Measurements from ENCODE around the gene PRUNE2. TPM values are rescaled to one million over a fixed set of nuclear protein-coding genes. Genes with fewer than 3 reads are reported as not detected.

Gene PRUNE2
- total and polyA plus RNA-seq, 2 of the 13 experiments (the other 11 are each of a cell fraction or from before 2014, with no cell fraction given), result 0.02 TPM; not detected in 1

DNA sequence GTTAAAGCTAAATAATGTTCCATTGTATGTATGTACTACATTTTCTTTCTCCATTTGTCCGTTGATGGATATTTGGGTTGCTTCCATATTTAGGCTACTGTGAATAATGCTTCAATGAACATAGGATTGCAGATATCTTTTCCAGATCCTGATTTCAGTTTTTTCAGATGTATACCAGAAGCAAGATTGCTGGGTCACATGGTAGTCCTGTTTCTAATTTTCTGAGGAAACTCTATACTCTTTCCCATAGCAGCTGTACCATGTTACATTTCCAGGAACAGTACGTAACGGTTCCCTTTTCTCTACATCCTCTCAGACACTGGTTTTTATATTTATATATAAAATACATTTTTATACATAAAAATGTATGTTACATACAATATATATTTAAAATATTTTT is 325.1 kb downstream of the PRUNE2 start:
- no peak for TF ChIP-seq KLF11 (CRISPR knock-in tag; IDR thresholded peaks at IDR 0.05)
- TF ChIP-seq FOXM1 (CRISPR knock-in tag; IDR thresholded peaks at IDR 0.05), result no peak
- no peak for TF ChIP-seq ZBTB7A (CRISPR knock-in tag; IDR thresholded peaks at IDR 0.05)
- TF ChIP-seq ZBTB7B (CRISPR knock-in tag; IDR thresholded peaks at IDR 0.05), result no peak
- TF ChIP-seq ZNF773 (CRISPR knock-in tag; IDR thresholded peaks at IDR 0.05; ENCODE audit: borderline replicate concordance), result no peak
- TF ChIP-seq, protein P1, sequence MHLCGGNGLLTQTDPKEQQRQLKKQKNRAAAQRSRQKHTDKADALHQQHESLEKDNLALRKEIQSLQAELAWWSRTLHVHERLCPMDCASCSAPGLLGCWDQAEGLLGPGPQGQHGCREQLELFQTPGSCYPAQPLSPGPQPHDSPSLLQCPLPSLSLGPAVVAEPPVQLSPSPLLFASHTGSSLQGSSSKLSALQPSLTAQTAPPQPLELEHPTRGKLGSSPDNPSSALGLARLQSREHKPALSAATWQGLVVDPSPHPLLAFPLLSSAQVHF (CRISPR knock-in tag; IDR thresholded peaks at IDR 0.05), result no peak
- no peak for TF ChIP-seq SCMH1 (CRISPR knock-in tag; IDR thresholded peaks at IDR 0.05; ENCODE audit: borderline replicate concordance)
- no peak for TF ChIP-seq SAFB2 (CRISPR knock-in tag; IDR thresholded peaks at IDR 0.05; ENCODE audit: borderline replicate concordance, low read depth)
- TF ChIP-seq SMAD1 (CRISPR knock-in tag; IDR thresholded peaks at IDR 0.05; ENCODE audit: borderline replicate concordance, low read depth), result no peak
- TF ChIP-seq NR3C1 (CRISPR knock-in tag; IDR thresholded peaks at IDR 0.05), result no peak
- TF ChIP-seq MIXL1 (CRISPR knock-in tag; IDR thresholded peaks at IDR 0.05), result no peak
- no peak for TF ChIP-seq STAT5B (CRISPR knock-in tag; IDR thresholded peaks at IDR 0.05)
- TF ChIP-seq, protein P2, sequence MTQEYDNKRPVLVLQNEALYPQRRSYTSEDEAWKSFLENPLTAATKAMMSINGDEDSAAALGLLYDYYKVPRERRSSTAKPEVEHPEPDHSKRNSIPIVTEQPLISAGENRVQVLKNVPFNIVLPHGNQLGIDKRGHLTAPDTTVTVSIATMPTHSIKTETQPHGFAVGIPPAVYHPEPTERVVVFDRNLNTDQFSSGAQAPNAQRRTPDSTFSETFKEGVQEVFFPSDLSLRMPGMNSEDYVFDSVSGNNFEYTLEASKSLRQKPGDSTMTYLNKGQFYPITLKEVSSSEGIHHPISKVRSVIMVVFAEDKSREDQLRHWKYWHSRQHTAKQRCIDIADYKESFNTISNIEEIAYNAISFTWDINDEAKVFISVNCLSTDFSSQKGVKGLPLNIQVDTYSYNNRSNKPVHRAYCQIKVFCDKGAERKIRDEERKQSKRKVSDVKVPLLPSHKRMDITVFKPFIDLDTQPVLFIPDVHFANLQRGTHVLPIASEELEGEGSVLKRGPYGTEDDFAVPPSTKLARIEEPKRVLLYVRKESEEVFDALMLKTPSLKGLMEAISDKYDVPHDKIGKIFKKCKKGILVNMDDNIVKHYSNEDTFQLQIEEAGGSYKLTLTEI (CRISPR knock-in tag; conservative IDR thresholded peaks at IDR 0.05), result no peak
- TF ChIP-seq NCOA5 (CRISPR knock-in tag; IDR thresholded peaks at IDR 0.05), result no peak
- ChIA-PET POLR2A (no interaction called here), CTCF (ENCODE audit: low intra/inter-chr PET ratio, low total read pairs) (no interaction called here)
- intact Hi-C loops (cut with micrococcal nuclease; ENCODE audit: unreplicated experiment), result no loop called here
- Histone ChIP-seq H4K20me1 (ENCODE audit: insufficient read depth, low read length) (no peaks in the 10 kb centered on the region), H3K36me3 (replicated peaks in 1 of 2; ENCODE audit: control insufficient read depth in 1 of 2, insufficient read depth in 2 of 2, low read length in 2 of 2) (no peaks in the 10 kb centered on the region), H3K9ac (ENCODE audit: insufficient read depth, low read depth, low read length) (no peak overlapping the region), H2AFZ (ENCODE audit: low read length) (no peak overlapping the region), H3K4me3 (replicated peaks in 1 of 3; ENCODE audit: insufficient read depth in 1 of 3, low read depth in 2 of 3, low read length in 3 of 3) (no peak overlapping the region), H3K27ac (ENCODE audit: extremely low read length, insufficient read depth, low read length) (no peak overlapping the region), H3K4me1 (ENCODE audit: insufficient read depth, low read length) (0 out of 2 replicates have a peak, but pooled peaks cover under 1% of the 10 kb centered on the region), H3K9me3 (ENCODE audit: low read length) (no peaks in the 10 kb centered on the region), H3K27me3 (ENCODE audit: control insufficient read depth in 1 of 2, insufficient read depth in 2 of 2, low read length in 2 of 2) (no peaks in the 10 kb centered on the region), H3K4me2 (ENCODE audit: low read depth, low read length) (no peak overlapping the region), H3K79me2 (ENCODE audit: insufficient read depth, low read length) (no peaks in the 10 kb centered on the region)
- ATAC-seq, result no peak
- DNase-seq (ENCODE audit: low spot score), result no peak
- FAIRE-seq, result no peak
- in situ Hi-C loops (cut with HindIII; ENCODE audit: extremely low pct_ligation_motif_present, low pct_unique_long_range_greater_than_20kb), result no loop called here
- WGBS (ENCODE audit: low lambda C conversion rate), result 57% methylated on average over 3 of the region's 3 CpGs
- no TSS peak for BruUV-seq (replicated peaks)

All from HepG2 (cell line).